Thyroid gland (tissue), 4 donors: ENCODE data around the gene TANC1. TPM values are rescaled to one million over a fixed set of nuclear protein-coding genes. Genes with fewer than 3 reads are reported as not detected.
A peak's percentile ranks its signal among the peaks of the same experiment; 100 is the strongest.

Experiments
- DNase-seq, 2 donors: peaks; one replicate each; pipeline ENCODE4 v3.0.0-alpha.2; 2019
- H3K27ac ChIP-seq, 3 donors: fragments of 200-600 bp; sonication (generic); 1 replicate in 2 of 3; 2 replicates in 1 of 3; pipeline ENCODE4 v1.5.1; 2016 to 2019; ENCODE audit warnings: mild to moderate bottlenecking in 1 of 3, moderate library complexity in 1 of 3
- H3K27me3 ChIP-seq: fragments of 200-600 bp; sonication (generic); one replicate; pipeline ENCODE4 v1.5.1; 2019
- H3K36me3 ChIP-seq, 2 donors: fragments of 200-600 bp; sonication (generic); one replicate each; pipeline ENCODE4 v1.5.1; 2016 to 2019
- H3K4me1 ChIP-seq, 2 donors: fragments of 200-600 bp; sonication (generic); one replicate each; pipeline ENCODE4 v1.5.1; 2017 to 2019
- H3K4me3 ChIP-seq, 3 donors: fragments of 200-600 bp; sonication (generic); replicated peaks in 1 of 3; 1 replicate in 2 of 3; 2 replicates in 1 of 3; pipeline ENCODE4 v1.5.1; 2016; ENCODE audit warnings: mild to moderate bottlenecking in 1 of 3
- H3K9me3 ChIP-seq: fragments of 200-600 bp; sonication (generic); one replicate; pipeline ENCODE4 v1.5.1; 2017
- POLR2A ChIP-seq, 2 donors: fragments of 450-650 bp; IDR thresholded peaks; one replicate each; pipeline ENCODE4 v1.6.1; 2017; ENCODE audit warnings: antibody characterized with exemption in 2 of 2, mild to moderate bottlenecking in 2 of 2, moderate library complexity in 1 of 2
- WGBS, 2 donors: methylation state at CpG; one replicate each; pipeline ENCODE4 v1.1.5; 2017; 5-methylcytosine and 5-hydroxymethylcytosine counted together
- intact Hi-C: fragments of 100-400 bp; cut with DNase I; formaldehyde crosslinking; loops from one replicate; pipeline ENCODE4 v1.15.1; 2023
- total RNA-seq, 4 donors: library from RNA; depleted of rRNA; stranded (reverse); fragments of >200 nt; gene quantifications; one replicate each; pipeline ENCODE4 v1.2.3, GENCODE V29; 2016
- TF ChIP-seq, protein P1 (sequence below), 6 experiments: fragments of 200-600 bp in 3 of 6; fragments of 450-650 bp in 3 of 6; sonication (generic) in 3 of 6; IDR thresholded peaks; one replicate each; pipeline ENCODE4 v1.5.1; 2016 to 2019; ENCODE audit warnings: antibody characterized with exemption in 6 of 6, mild to moderate bottlenecking in 2 of 6, inconsistent platforms in 1 of 6, moderate library complexity in 1 of 6

The TANC1 gene
- total RNA-seq, 4 donors from 2014 or later, result 51.1 to 93.8 (median 63.6) TPM

- Histone ChIP-seq H3K36me3 (no peaks in the 10 kb centered on the region), H3K4me3 (no peak overlapping the region), H3K4me1 (peaks cover 13% of the 10 kb centered on the region in 2 donors), H3K27ac (peak overlapping the region in 2 of 3 donors; percentile 11 to 70), H3K27me3 (no peaks in the 10 kb centered on the region), H3K9me3 (no peaks in the 10 kb centered on the region)
- DNase-seq, result peak; percentile 94 to 97
- intact Hi-C loops, result no loop called here
- WGBS, 2 donors, result 45 to 47% methylated on average over 11 of the region's 11 CpGs
- TF ChIP-seq, protein P1, sequence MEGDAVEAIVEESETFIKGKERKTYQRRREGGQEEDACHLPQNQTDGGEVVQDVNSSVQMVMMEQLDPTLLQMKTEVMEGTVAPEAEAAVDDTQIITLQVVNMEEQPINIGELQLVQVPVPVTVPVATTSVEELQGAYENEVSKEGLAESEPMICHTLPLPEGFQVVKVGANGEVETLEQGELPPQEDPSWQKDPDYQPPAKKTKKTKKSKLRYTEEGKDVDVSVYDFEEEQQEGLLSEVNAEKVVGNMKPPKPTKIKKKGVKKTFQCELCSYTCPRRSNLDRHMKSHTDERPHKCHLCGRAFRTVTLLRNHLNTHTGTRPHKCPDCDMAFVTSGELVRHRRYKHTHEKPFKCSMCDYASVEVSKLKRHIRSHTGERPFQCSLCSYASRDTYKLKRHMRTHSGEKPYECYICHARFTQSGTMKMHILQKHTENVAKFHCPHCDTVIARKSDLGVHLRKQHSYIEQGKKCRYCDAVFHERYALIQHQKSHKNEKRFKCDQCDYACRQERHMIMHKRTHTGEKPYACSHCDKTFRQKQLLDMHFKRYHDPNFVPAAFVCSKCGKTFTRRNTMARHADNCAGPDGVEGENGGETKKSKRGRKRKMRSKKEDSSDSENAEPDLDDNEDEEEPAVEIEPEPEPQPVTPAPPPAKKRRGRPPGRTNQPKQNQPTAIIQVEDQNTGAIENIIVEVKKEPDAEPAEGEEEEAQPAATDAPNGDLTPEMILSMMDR (IDR thresholded peaks at IDR 0.05), result peak; percentile 75 to 95 (median 91)
- TF ChIP-seq POLR2A (IDR thresholded peaks at IDR 0.05), result no peak
Observed at GRCh38 chr2:159118115-159118858, 149.8 kb downstream of the TANC1 start.

GRCh38 chr2:159118859-159119500 is 150.5 kb downstream of the TANC1 start:
- 91 to 94% methylated on average over 2 of the region's 2 CpGs for WGBS, 2 donors
- Histone ChIP-seq H3K27me3 (no peaks in the 10 kb centered on the region), H3K9me3 (no peaks in the 10 kb centered on the region), H3K36me3 (no peaks in the 10 kb centered on the region), H3K4me1 (peaks cover 11% of the 10 kb centered on the region in 2 donors), H3K4me3 (no peak overlapping the region), H3K27ac (peak overlapping the region; percentile 1 to 70 (median 11))
- no peak for TF ChIP-seq POLR2A (IDR thresholded peaks at IDR 0.05)
- TF ChIP-seq, protein P1 (IDR thresholded peaks at IDR 0.05), result no peak
- intact Hi-C loops, result no loop called here
- no peak for DNase-seq

GRCh38 chr2:159119652-159120257 is 151.3 kb downstream of the TANC1 start:
- H3K27ac ChIP-seq, result peak overlapping the region in 1 of 3 donors; percentile 11
- intact Hi-C loops, result loop anchor here (5.0 kb wide), 1 partner anchor 217 kb away; no protein-coding TSS in a partner anchor

GRCh38 chr2:159123786-159124185 is 155.3 kb downstream of the TANC1 start:
- H3K4me3 ChIP-seq, result no peak overlapping the region
- no peaks in the 10 kb centered on the region for H3K9me3 ChIP-seq
- intact Hi-C loops, result loop anchor here (5.0 kb wide), 1 partner anchor 221 kb away; no protein-coding TSS in a partner anchor
- WGBS, 2 donors, result 91 to 92% methylated on average over 9 of the region's 9 CpGs
- no peaks in the 10 kb centered on the region for H3K36me3 ChIP-seq
- no peak for DNase-seq
- no peaks in the 10 kb centered on the region for H3K27me3 ChIP-seq
- H3K27ac ChIP-seq, result peak overlapping the region in 1 of 3 donors; percentile 50
- no peak for TF ChIP-seq POLR2A (IDR thresholded peaks at IDR 0.05)
- TF ChIP-seq, protein P1 (IDR thresholded peaks at IDR 0.05), result no peak
- H3K4me1 ChIP-seq, result peaks cover 12 to 16% of the 10 kb centered on the region in 2 donors

More at GRCh38 chr2:159119652-159120257, 151.3 kb downstream of the TANC1 start:
- Histone ChIP-seq H3K4me1 (peaks cover 17 to 18% of the 10 kb centered on the region in 2 donors), H3K27me3 (no peaks in the 10 kb centered on the region), H3K9me3 (no peaks in the 10 kb centered on the region), H3K36me3 (no peaks in the 10 kb centered on the region), H3K4me3 (no peak overlapping the region)
- TF ChIP-seq POLR2A (IDR thresholded peaks at IDR 0.05), result no peak
- TF ChIP-seq, protein P1 (IDR thresholded peaks at IDR 0.05), result no peak
- WGBS, 2 donors, result 89 to 91% methylated on average over 8 of the region's 8 CpGs
- DNase-seq, result no peak
